ENCODE data around the gene OR52I1.
A peak's percentile ranks its signal among the peaks of the same experiment; 100 is the strongest.

- TF ChIP-seq CTCF (IDR thresholded peaks at IDR 0.05; ENCODE audit: poor library complexity, severe bottlenecking) (peak; percentile 91), MXI1 (conservative IDR thresholded peaks at IDR 0.05; ENCODE audit: poor library complexity, severe bottlenecking) (no peak), EP300 (conservative IDR thresholded peaks at IDR 0.05; ENCODE audit: poor library complexity, severe bottlenecking) (no peak), POLR2AphosphoS5 (IDR thresholded peaks at IDR 0.05) (no peak), REST (IDR thresholded peaks at IDR 0.05; ENCODE audit: borderline replicate concordance) (no peak), EZH2 (IDR thresholded peaks at IDR 0.05; ENCODE audit: borderline replicate concordance, insufficient read depth, low read length, poor library complexity, severe bottlenecking) (no peak), SMC3 (conservative IDR thresholded peaks at IDR 0.05; ENCODE audit: poor library complexity) (peak; percentile 93), RAD21 (conservative IDR thresholded peaks at IDR 0.05) (peak; percentile 92)
These were observed 32.6 kb downstream of the OR52I1 start for GRCh38 chr11:4626207-4627099.

Measured in neural cell (in vitro differentiated cells).